ENCODE measurements around the gene TEX53. TPM values are rescaled to one million over a fixed set of nuclear protein-coding genes. Genes with fewer than 3 reads are reported as not detected.

TEX53 gene
- total RNA-seq, 2 donors from 2014 or later: not detected

DNA sequence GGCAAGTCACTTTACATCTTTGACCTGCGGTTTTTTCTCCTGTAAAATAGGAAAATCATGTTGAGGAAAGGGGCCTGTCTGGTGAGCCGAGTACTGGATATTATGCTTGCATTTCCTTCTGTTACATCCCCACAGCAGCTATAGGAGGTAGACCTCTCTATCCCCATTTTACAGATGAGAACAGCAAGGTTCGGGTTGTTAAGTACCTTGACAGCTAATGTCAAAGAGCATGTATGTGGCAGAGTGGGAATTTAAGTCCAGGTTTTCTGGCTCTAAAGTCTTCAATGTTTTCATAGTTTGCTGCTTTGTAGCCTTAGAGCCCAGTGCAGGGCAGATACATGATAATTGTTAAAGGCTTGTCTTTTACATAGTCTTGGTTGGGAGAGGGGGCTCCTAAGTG is 43.7 kb downstream of the TEX53 start:
- peaks cover 0 to 27% of the 10 kb centered on the region in 2 donors for H3K4me1 ChIP-seq
- TF ChIP-seq, protein P1, sequence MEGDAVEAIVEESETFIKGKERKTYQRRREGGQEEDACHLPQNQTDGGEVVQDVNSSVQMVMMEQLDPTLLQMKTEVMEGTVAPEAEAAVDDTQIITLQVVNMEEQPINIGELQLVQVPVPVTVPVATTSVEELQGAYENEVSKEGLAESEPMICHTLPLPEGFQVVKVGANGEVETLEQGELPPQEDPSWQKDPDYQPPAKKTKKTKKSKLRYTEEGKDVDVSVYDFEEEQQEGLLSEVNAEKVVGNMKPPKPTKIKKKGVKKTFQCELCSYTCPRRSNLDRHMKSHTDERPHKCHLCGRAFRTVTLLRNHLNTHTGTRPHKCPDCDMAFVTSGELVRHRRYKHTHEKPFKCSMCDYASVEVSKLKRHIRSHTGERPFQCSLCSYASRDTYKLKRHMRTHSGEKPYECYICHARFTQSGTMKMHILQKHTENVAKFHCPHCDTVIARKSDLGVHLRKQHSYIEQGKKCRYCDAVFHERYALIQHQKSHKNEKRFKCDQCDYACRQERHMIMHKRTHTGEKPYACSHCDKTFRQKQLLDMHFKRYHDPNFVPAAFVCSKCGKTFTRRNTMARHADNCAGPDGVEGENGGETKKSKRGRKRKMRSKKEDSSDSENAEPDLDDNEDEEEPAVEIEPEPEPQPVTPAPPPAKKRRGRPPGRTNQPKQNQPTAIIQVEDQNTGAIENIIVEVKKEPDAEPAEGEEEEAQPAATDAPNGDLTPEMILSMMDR (IDR thresholded peaks at IDR 0.05): no peak
- no peaks in the 10 kb centered on the region for H3K36me3 ChIP-seq
- no peak for DNase-seq (ENCODE audit: low spot score)
- H3K9me3 ChIP-seq: no peaks in the 10 kb centered on the region
- no peak overlapping the region for H3K4me3 ChIP-seq
- H3K27me3 ChIP-seq: no peaks in the 10 kb centered on the region
- no peak overlapping the region for H3K27ac ChIP-seq

DNA sequence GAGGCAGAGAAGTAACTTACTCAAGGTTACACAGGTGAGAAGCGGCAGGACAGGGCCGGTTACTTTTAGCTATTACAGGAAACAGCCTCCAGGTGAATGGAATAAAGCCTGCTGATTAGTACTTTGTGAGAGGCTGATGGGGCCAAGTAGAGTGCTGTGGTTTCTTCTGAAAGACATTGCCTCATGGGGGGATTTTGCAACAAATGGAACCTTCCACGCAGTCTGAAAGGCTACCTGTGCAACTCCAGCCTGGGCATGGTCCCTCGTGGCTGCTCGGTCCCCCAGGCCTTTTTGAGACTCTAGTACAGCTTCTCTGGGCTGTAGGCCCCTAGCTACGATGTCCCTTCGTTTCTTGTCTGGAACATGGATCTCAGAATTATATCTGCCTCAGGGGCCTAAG is 44.5 kb downstream of the TEX53 start:
- no peak overlapping the region for H3K27ac ChIP-seq
- no peaks in the 10 kb centered on the region for H3K36me3 ChIP-seq
- H3K4me1 ChIP-seq: peaks cover 0 to 27% of the 10 kb centered on the region in 2 donors
- no peak for DNase-seq (ENCODE audit: low spot score)
- no peaks in the 10 kb centered on the region for H3K9me3 ChIP-seq
- no peak overlapping the region for H3K4me3 ChIP-seq
- no peaks in the 10 kb centered on the region for H3K27me3 ChIP-seq
- TF ChIP-seq, protein P1 (IDR thresholded peaks at IDR 0.05): no peak

DNA sequence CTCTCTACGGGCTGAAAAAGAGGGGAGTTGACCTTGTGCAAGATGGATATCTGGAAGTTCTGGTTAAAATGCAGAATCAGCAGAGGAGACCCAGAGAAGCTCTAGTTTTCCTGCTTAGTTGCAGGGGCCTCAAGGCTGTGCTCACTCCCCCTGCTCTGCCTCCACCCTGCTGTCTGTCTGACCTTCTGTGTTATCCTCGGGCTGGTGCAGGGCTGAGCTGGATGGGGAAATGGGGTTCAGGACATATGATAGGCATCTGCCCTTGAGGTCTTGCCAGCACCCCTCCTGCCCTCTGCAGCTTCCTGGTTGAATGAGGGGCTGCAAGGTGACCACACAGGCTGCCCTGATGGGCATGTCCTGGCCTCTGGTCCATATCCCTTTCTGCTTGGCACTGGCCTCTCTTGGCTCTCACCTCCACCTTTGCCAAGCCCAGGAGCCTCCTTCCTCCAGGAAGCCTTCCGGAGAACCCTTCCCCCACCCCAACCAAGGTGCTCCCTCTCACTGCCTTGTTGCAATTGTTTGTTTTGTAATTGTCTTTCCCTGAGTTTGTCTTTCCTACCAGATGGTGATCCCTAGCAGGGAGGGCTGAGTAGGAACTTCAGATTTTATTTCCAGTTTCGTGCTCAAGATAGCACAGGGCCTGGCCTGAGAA is 45.2 kb downstream of the TEX53 start:
- Histone ChIP-seq H3K9me3 (no peaks in the 10 kb centered on the region), H3K36me3 (no peaks in the 10 kb centered on the region), H3K27me3 (no peaks in the 10 kb centered on the region), H3K4me1 (peaks cover 0 to 30% of the 10 kb centered on the region in 2 donors), H3K27ac (peak overlapping the region in 1 of 2 donors; percentile 83), H3K4me3 (peak overlapping the region; percentile 56 to 73)
- no peak for DNase-seq (ENCODE audit: low spot score)
- TF ChIP-seq, protein P1 (IDR thresholded peaks at IDR 0.05): no peak

DNA sequence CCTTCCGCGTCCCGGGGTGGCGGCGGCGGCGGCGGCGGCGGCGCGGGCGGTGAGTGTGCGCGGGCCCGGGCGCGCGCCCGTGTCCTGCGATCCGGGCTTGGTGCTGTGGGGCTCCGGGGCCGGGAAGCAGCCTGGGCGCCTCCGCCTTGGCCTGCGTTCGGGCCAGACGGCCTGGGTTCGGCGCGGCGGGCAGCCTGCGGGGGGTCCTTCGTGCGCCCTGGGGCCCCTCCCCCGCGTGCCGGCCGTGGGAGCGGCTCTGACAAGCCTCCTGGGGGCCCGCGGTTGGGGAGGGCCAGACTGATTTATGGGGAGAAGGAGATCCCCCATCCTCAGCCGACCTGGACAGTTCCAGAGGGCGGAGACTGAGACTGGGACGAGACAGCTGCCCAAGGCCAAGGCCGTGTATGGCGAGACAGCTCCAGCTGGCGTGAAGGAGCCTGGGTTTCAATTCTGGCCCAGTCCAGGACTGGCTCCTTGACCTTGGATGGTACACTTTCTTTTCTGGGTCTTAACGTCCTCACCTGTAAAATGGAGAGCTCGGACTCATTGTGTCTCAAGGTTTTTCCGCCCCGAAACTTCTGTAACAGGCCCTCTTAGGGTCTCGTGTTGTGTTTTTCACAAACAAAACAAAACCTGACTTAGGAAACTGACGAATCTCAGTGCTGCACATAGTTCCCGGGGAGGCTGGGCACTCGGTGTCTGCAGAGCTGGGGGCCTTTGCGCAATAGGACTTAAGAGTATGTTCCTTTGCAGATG is 45.9 kb downstream of the TEX53 start:
- DNase-seq (ENCODE audit: low spot score): peak; percentile 70
- peak overlapping the region; percentile 74 to 83 for H3K27ac ChIP-seq
- H3K27me3 ChIP-seq: no peaks in the 10 kb centered on the region
- H3K4me1 ChIP-seq: peaks cover 0 to 32% of the 10 kb centered on the region in 2 donors
- H3K9me3 ChIP-seq: no peaks in the 10 kb centered on the region
- peak overlapping the region; percentile 56 to 73 for H3K4me3 ChIP-seq
- no peaks in the 10 kb centered on the region for H3K36me3 ChIP-seq
- TF ChIP-seq, protein P1 (IDR thresholded peaks at IDR 0.05): no peak

DNA sequence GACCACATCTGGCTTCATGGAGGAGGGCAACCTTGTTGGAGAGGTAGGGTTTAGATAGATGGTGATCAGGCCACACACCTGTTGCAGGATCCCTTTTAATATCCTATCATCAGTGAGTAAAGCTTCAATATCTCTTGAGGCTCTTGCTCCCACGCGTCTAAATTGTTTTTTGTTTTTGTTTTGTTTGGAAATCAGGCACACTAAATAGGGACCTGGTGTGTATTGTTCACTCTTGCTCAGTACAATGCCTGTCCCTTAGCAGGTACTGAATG is 49.1 kb downstream of the TEX53 start:
- Histone ChIP-seq H3K27ac (no peak overlapping the region), H3K36me3 (no peaks in the 10 kb centered on the region), H3K9me3 (no peaks in the 10 kb centered on the region), H3K4me3 (no peak overlapping the region), H3K27me3 (no peaks in the 10 kb centered on the region), H3K4me1 (peaks cover 0 to 32% of the 10 kb centered on the region in 2 donors)
- no peak for DNase-seq (ENCODE audit: low spot score)
- TF ChIP-seq, protein P1 (IDR thresholded peaks at IDR 0.05): no peak

Data from right atrium auricular region (tissue), 2 donors.